A673 (cell line): Measurements from ENCODE around the gene PCBP1.

Source experiments
- CTCF ChIP-seq: fragments of 300-800, 200-600 bp; sonication (generic); conservative IDR thresholded peaks from 2 replicates; pipeline ENCODE4 v1.5.1; 2017; ENCODE audit warnings: low read depth, mild to moderate bottlenecking, antibody characterized with exemption, low read length, moderate library complexity, mixed read lengths
- EZH2 ChIP-seq: fragments of 200-600 bp; sonication (generic); IDR thresholded peaks from 2 replicates; pipeline ENCODE4 v1.6.1; 2017; ENCODE audit warnings: borderline replicate concordance, low read depth, mild to moderate bottlenecking, mixed read lengths, antibody characterized with exemption, low read length; ENCODE audit not compliant: poor library complexity, severe bottlenecking

- TF ChIP-seq CTCF (no peak), EZH2 (no peak)
These were observed 13.9 kb downstream of the PCBP1 start for GRCh38 chr2:70101174-70101573.
